ENCODE measurements around the gene TNFRSF1B.

DNA sequence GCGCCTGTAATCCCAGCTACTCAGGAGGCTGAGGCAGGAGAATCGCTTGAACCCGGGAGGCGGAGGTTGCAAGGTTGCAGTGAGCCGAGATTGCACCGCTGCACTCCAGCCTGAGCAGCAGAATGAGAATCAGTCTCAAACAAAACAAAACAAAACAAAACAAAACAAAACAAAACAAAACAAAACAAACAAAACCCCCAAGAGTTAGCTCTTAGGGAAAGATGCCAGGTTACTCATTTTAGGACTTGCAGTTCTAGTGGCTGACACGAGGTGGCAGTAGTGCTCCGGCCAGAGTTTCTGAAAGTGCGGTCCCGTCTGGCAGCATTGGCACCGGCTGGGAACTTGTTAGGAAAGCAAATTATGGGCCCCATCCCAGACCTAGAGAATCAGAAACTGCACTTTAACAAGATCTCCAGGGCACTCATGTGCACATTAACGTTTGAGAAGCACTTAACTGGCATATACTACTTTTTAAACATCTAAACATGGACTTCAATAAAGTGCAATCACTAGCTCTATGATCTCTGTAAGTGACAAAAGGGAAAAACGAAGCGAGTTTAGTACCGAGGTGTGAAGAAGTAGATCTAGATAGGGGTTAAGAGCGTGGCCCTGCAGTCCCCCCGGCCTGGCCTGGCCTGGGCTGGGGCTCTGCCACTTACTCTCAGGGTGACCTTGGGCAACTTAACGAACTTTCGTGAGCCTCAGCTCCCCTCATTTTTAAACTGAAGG lies 41.9 kb upstream of the TNFRSF1B start:
- TF ChIP-seq EZH2 (IDR thresholded peaks at IDR 0.05) (no peak), POLR2A (IDR thresholded peaks at IDR 0.05; ENCODE audit: borderline replicate concordance, extremely low read depth, insufficient read depth, insufficient read length) (no peak), POLR2AphosphoS5 (IDR thresholded peaks at IDR 0.05; ENCODE audit: low read depth, low read length) (no peak), RAD21 (IDR thresholded peaks at IDR 0.05; ENCODE audit: low read depth) (peak; percentile 100), YY1 (IDR thresholded peaks at IDR 0.05; ENCODE audit: extremely low read depth, insufficient replicate concordance, low read depth, low read length) (peak; percentile 34), ZFX (IDR thresholded peaks at IDR 0.05) (no peak), SP1 (IDR thresholded peaks at IDR 0.05; ENCODE audit: low read depth) (no peak), SIN3A (IDR thresholded peaks at IDR 0.05; ENCODE audit: low read depth) (no peak), EZH2phosphoT487 (IDR thresholded peaks at IDR 0.05; ENCODE audit: borderline replicate concordance) (no peak), CBX3 (IDR thresholded peaks at IDR 0.05; ENCODE audit: low read depth) (no peak)
- TF ChIP-seq, protein P1, sequence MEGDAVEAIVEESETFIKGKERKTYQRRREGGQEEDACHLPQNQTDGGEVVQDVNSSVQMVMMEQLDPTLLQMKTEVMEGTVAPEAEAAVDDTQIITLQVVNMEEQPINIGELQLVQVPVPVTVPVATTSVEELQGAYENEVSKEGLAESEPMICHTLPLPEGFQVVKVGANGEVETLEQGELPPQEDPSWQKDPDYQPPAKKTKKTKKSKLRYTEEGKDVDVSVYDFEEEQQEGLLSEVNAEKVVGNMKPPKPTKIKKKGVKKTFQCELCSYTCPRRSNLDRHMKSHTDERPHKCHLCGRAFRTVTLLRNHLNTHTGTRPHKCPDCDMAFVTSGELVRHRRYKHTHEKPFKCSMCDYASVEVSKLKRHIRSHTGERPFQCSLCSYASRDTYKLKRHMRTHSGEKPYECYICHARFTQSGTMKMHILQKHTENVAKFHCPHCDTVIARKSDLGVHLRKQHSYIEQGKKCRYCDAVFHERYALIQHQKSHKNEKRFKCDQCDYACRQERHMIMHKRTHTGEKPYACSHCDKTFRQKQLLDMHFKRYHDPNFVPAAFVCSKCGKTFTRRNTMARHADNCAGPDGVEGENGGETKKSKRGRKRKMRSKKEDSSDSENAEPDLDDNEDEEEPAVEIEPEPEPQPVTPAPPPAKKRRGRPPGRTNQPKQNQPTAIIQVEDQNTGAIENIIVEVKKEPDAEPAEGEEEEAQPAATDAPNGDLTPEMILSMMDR (IDR thresholded peaks at IDR 0.05 in 2 of 3, conservative IDR thresholded peaks at IDR 0.05 in 1 of 3; ENCODE audit: borderline replicate concordance in 1 of 3, insufficient read depth in 1 of 3, low read depth in 2 of 3, low read length in 2 of 3), result peak; percentile 91 to 98 (median 92)
- TF ChIP-seq, protein P2, sequence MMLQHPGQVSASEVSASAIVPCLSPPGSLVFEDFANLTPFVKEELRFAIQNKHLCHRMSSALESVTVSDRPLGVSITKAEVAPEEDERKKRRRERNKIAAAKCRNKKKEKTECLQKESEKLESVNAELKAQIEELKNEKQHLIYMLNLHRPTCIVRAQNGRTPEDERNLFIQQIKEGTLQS (IDR thresholded peaks at IDR 0.05), result no peak
- TF ChIP-seq, protein P3, sequence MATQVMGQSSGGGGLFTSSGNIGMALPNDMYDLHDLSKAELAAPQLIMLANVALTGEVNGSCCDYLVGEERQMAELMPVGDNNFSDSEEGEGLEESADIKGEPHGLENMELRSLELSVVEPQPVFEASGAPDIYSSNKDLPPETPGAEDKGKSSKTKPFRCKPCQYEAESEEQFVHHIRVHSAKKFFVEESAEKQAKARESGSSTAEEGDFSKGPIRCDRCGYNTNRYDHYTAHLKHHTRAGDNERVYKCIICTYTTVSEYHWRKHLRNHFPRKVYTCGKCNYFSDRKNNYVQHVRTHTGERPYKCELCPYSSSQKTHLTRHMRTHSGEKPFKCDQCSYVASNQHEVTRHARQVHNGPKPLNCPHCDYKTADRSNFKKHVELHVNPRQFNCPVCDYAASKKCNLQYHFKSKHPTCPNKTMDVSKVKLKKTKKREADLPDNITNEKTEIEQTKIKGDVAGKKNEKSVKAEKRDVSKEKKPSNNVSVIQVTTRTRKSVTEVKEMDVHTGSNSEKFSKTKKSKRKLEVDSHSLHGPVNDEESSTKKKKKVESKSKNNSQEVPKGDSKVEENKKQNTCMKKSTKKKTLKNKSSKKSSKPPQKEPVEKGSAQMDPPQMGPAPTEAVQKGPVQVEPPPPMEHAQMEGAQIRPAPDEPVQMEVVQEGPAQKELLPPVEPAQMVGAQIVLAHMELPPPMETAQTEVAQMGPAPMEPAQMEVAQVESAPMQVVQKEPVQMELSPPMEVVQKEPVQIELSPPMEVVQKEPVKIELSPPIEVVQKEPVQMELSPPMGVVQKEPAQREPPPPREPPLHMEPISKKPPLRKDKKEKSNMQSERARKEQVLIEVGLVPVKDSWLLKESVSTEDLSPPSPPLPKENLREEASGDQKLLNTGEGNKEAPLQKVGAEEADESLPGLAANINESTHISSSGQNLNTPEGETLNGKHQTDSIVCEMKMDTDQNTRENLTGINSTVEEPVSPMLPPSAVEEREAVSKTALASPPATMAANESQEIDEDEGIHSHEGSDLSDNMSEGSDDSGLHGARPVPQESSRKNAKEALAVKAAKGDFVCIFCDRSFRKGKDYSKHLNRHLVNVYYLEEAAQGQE (IDR thresholded peaks at IDR 0.05; ENCODE audit: low read depth), result no peak
